Gastroesophageal sphincter (tissue), 2 donors: ENCODE measurements around the gene CCM2L.

Experiments used
- EP300 ChIP-seq: sonication (generic); formaldehyde crosslinking; IDR thresholded peaks from one replicate; pipeline ENCODE4 v1.6.1; 2017; ENCODE audit warnings: antibody characterized with exemption, mild to moderate bottlenecking
- POLR2A ChIP-seq, 2 donors: fragments of 450-650 bp; IDR thresholded peaks; one replicate each; pipeline ENCODE4 v1.6.1; 2017; ENCODE audit warnings: antibody characterized with exemption in 2 of 2, mild to moderate bottlenecking in 2 of 2, moderate library complexity in 1 of 2

GRCh38 chr20:32034581-32035425 is 24.6 kb downstream of the CCM2L start:
- TF ChIP-seq POLR2A (IDR thresholded peaks at IDR 0.05) = no peak
- no peak for TF ChIP-seq EP300
